PFSK-1 (cell line): Measurements from ENCODE around the gene DNAJC17.

Source experiments
- FOXP2 ChIP-seq: optimal IDR thresholded peaks from 2 replicates; pipeline ENCODE3; 2011; ENCODE audit warnings: borderline replicate concordance, control low read depth, inconsistent platforms; ENCODE audit not compliant: insufficient read depth; ENCODE audit errors: extremely low read length, extremely low read depth
- POLR2AphosphoS5 ChIP-seq: IDR thresholded peaks from 2 replicates; pipeline ENCODE4 v1.6.1; 2012; ENCODE audit warnings: low read depth, mild to moderate bottlenecking, control low read depth, low read length, moderate library complexity
- SIN3A ChIP-seq: IDR thresholded peaks from 2 replicates; pipeline ENCODE4 v1.6.1; 2012; ENCODE audit warnings: mild to moderate bottlenecking, low read length, moderate library complexity, borderline replicate concordance; ENCODE audit not compliant: insufficient read depth
- TAF1 ChIP-seq: IDR thresholded peaks from 2 replicates; pipeline ENCODE4 v1.6.1; 2012; ENCODE audit warnings: low read length, control low read depth, borderline replicate concordance; ENCODE audit not compliant: insufficient read depth
- TF ChIP-seq, protein P1 (sequence below), 2 experiments: IDR thresholded peaks; 2 replicates each; pipeline versions ENCODE4 v1.6.1 to v1.8.0; 2011 to 2012; ENCODE audit warnings: low read depth in 2 of 2, low read length in 2 of 2, control low read depth in 1 of 2, inconsistent platforms in 1 of 2, mild to moderate bottlenecking in 1 of 2, moderate library complexity in 1 of 2; ENCODE audit not compliant: insufficient read depth in 1 of 2

Gene DNAJC17

DNA sequence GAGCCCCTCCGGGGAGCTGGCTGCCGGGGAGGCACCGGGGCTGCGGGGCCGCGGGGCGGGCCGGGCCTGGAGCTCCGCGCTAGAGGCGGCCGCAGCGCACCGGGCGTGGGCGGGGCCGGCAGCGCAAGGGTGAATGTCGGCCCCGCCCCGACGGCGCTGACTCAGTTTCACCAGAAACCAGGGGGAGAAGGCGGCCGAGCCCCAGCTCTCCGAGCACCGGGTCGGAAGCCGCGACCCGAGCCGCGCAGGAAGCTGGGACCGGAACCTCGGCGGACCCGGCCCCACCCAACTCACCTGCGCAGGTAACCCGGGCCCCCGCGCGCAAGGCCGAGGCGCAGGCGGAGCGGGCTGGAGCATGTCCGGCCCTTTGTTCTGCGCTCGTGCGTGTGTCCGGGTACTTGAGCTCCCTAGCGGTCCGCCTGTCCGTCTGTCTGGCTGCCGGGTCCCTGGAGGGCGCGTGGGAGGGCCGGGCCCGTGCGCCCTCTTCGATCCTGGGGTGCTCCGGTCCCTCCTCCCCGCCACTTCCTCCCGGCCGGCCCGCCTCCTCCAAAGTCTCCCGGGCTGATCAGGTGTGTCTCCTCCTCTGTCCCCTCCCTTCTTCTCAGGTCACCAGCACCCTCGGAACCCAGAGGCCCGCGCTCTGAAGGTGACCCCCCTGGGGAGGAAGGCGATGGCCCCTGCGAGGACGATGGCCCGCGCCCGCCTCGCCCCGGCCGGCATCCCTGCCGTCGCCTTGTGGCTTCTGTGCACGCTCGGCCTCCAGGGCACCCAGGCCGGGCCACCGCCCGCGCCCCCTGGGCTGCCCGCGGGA is 36.8 kb upstream of the DNAJC17 start, which contains the start of gene SPINT1:
SPINT1 (plus strand) TSS at position 164 of the 811 bp plus-strand sequence; CDS start at position 671, 507 bp downstream.
- TF ChIP-seq, protein P1, sequence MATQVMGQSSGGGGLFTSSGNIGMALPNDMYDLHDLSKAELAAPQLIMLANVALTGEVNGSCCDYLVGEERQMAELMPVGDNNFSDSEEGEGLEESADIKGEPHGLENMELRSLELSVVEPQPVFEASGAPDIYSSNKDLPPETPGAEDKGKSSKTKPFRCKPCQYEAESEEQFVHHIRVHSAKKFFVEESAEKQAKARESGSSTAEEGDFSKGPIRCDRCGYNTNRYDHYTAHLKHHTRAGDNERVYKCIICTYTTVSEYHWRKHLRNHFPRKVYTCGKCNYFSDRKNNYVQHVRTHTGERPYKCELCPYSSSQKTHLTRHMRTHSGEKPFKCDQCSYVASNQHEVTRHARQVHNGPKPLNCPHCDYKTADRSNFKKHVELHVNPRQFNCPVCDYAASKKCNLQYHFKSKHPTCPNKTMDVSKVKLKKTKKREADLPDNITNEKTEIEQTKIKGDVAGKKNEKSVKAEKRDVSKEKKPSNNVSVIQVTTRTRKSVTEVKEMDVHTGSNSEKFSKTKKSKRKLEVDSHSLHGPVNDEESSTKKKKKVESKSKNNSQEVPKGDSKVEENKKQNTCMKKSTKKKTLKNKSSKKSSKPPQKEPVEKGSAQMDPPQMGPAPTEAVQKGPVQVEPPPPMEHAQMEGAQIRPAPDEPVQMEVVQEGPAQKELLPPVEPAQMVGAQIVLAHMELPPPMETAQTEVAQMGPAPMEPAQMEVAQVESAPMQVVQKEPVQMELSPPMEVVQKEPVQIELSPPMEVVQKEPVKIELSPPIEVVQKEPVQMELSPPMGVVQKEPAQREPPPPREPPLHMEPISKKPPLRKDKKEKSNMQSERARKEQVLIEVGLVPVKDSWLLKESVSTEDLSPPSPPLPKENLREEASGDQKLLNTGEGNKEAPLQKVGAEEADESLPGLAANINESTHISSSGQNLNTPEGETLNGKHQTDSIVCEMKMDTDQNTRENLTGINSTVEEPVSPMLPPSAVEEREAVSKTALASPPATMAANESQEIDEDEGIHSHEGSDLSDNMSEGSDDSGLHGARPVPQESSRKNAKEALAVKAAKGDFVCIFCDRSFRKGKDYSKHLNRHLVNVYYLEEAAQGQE (IDR thresholded peaks at IDR 0.05; ENCODE audit: insufficient read depth in 1 of 2, low read depth in 2 of 2, low read length in 2 of 2), result no peak
- no peak for TF ChIP-seq FOXP2

DNA sequence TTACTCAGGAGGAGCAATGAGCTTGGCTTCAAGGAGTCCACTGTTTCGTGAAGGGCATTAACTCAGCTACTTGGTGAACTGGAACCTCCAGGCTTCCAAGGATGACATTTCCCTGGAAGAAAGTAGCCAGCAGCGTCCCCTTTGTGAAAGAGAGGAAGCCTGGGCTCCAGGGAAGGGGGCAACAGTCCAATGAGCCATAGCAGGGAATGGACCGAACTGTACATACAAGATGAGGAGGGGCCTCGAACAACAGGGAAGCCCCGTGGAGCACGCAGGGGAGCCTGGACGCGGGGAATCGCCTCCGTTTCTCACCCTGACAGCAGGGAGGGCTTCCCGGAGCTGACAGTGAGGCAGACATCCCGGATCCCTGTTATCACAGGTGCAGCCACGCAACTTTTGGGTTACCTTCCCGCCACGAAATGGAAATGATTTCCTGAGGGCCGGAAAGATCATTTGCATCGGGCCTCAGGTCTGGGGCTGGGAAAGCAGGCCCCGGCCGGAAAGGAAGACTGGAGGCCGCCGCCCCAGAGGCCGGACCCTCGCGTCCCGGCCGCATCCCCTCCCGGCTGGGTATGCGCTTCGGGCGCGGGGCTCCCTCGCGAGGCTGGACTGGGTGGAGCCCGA is 36.1 kb upstream of the DNAJC17 start:
- TF ChIP-seq, protein P1 (IDR thresholded peaks at IDR 0.05; ENCODE audit: insufficient read depth in 1 of 2, low read depth in 2 of 2, low read length in 2 of 2), result no peak
- TF ChIP-seq TAF1 (no peak), POLR2AphosphoS5 (no peak), SIN3A (no peak)

DNA sequence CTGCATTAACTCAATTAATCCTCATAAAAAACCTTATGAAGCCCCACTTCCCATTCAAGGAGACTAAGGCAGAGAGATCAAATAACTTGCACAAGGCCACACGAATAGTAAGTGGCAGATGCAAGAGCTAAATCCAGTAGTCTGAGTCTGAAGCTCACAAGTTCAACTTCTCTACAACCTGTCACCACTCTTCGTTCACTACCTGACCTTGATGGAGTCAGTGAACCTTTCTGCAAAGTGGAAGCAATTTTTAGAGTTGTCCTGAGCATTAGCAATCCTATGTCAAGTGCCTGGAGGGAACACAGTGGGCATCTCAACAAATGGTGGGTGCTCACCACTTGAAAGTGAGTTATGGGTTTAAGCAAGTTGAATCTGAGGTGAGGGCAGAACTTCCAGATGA is 34.5 kb upstream of the DNAJC17 start:
- TF ChIP-seq SIN3A, result no peak
- TF ChIP-seq TAF1, result no peak
- TF ChIP-seq POLR2AphosphoS5, result no peak
- TF ChIP-seq FOXP2, result no peak
- TF ChIP-seq, protein P1 (IDR thresholded peaks at IDR 0.05; ENCODE audit: insufficient read depth in 1 of 2, low read depth in 2 of 2, low read length in 2 of 2), result no peak

DNA sequence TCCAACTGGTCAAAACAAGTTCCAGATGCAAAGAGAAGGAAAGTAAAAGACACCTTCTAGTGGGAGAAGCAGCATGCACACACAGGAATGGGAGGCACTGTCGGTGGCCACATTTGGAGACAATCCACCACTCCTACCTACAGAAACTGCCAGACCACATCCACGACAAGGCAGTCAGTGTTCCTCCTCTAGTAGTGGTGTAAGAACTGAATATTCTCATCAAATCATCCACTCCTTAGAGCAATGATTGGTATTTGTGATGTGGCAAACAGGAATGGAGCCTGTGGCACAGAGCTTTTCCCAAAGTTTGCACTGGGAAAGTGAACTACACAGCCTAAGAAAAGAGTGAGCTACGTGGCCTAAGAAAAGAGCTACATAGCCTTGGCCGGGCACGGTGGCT is 31.5 kb upstream of the DNAJC17 start:
- TF ChIP-seq FOXP2 (no peak), SIN3A (no peak), TAF1 (no peak), POLR2AphosphoS5 (no peak)
- TF ChIP-seq, protein P1 (IDR thresholded peaks at IDR 0.05; ENCODE audit: insufficient read depth in 1 of 2, low read depth in 2 of 2, low read length in 2 of 2), result no peak
